ENCODE data around the gene KCNAB2. TPM values are rescaled to one million over a fixed set of nuclear protein-coding genes. Genes with fewer than 3 reads are reported as not detected.
"Not testable (repeated sequence)": the region's sequence is repeated elsewhere in the genome, so short reads cannot be mapped to it uniquely, and the experiment has no call there.

Gene KCNAB2
- total RNA-seq, 4 donors from 2014 or later = 10.9 to 12.6 (median 11.7) TPM

- Histone ChIP-seq H3K27me3 (no peaks in the 10 kb centered on the region), H3K27ac (no peak overlapping the region)
Observed at GRCh38 chr1:6073480-6074053, 27.9 kb downstream of the KCNAB2 start.

GRCh38 chr1:6074192-6074901, 28.7 kb downstream of the KCNAB2 start:
- Histone ChIP-seq H3K27ac (no peak overlapping the region), H3K9me3 (no peaks in the 10 kb centered on the region), H3K27me3 (no peaks in the 10 kb centered on the region), H3K36me3 (peaks cover 0 to 8% of the 10 kb centered on the region in 2 donors), H3K4me1 (no peaks in the 10 kb centered on the region), H3K4me3 (no peak overlapping the region)
- no peak for TF ChIP-seq POLR2AphosphoS5 (IDR thresholded peaks at IDR 0.05)
- no peak for TF ChIP-seq POLR2A (IDR thresholded peaks at IDR 0.05)
- no peak for TF ChIP-seq EP300 (IDR thresholded peaks at IDR 0.05)
- TF ChIP-seq CTCF (IDR thresholded peaks at IDR 0.05) = no peak
- no peak for ATAC-seq
- 98 to 99% methylated on average over 7 to 15 of the region's 21 CpGs for WGBS, 2 donors (ENCODE audit: low coverage in 1 of 2)

More at GRCh38 chr1:6073480-6074053, 27.9 kb downstream of the KCNAB2 start:
- 100% methylated on average over 1 of the region's 15 CpGs; no CpG with 5 or more reads in 1 of the 2 donors for WGBS, 2 donors (ENCODE audit: low coverage in 1 of 2)
- H3K4me1 ChIP-seq = no peaks in the 10 kb centered on the region
- no peak overlapping the region for H3K4me3 ChIP-seq
- H3K9me3 ChIP-seq = no peaks in the 10 kb centered on the region
- peaks cover 0 to 8% of the 10 kb centered on the region in 2 donors for H3K36me3 ChIP-seq
- ATAC-seq = no peak
- TF ChIP-seq POLR2A (IDR thresholded peaks at IDR 0.05) (no peak), CTCF (IDR thresholded peaks at IDR 0.05) (no peak), POLR2AphosphoS5 (IDR thresholded peaks at IDR 0.05) (no peak), EP300 (IDR thresholded peaks at IDR 0.05) (no peak)

GRCh38 chr1:6075748-6076147, 30.1 kb downstream of the KCNAB2 start:
- Histone ChIP-seq H3K4me3 (no peak overlapping the region), H3K9me3 (no peaks in the 10 kb centered on the region), H3K27ac (no peak overlapping the region), H3K4me1 (peaks cover 0 to 6% (median 0%) of the 10 kb centered on the region in 3 donors), H3K27me3 (no peaks in the 10 kb centered on the region), H3K36me3 (peaks cover 0 to 10% of the 10 kb centered on the region in 2 donors)
- WGBS, 2 donors (ENCODE audit: low coverage in 1 of 2) = 86 to 100% methylated on average over 1 of the region's 3 CpGs
- ATAC-seq = no peak
- TF ChIP-seq POLR2A (IDR thresholded peaks at IDR 0.05) (no peak), POLR2AphosphoS5 (IDR thresholded peaks at IDR 0.05) (no peak), EP300 (IDR thresholded peaks at IDR 0.05) (no peak), CTCF (IDR thresholded peaks at IDR 0.05) (no peak)

- H3K27me3 ChIP-seq, H3K27ac ChIP-seq, H3K4me3 ChIP-seq, ATAC-seq, H3K9me3 ChIP-seq: not testable (repeated sequence)
- 88% methylated on average over 6 of the region's 8 CpGs; no CpG with 5 or more reads in 1 of the 2 donors for WGBS, 2 donors (ENCODE audit: low coverage in 1 of 2)
- Histone ChIP-seq H3K4me1 (peaks cover 0 to 10% (median 0%) of the 10 kb centered on the region in 3 donors), H3K36me3 (peaks cover 0 to 14% of the 10 kb centered on the region in 2 donors)
Observed at GRCh38 chr1:6077061-6077460, 31.4 kb downstream of the KCNAB2 start.

GRCh38 chr1:6077506-6077905, 31.8 kb downstream of the KCNAB2 start:
- H3K27ac ChIP-seq = no peak overlapping the region
- H3K4me3 ChIP-seq = no peak overlapping the region
- H3K27me3 ChIP-seq = no peaks in the 10 kb centered on the region
- no peak for ATAC-seq
- no peaks in the 10 kb centered on the region for H3K9me3 ChIP-seq
- H3K36me3 ChIP-seq = peaks cover 0 to 14% of the 10 kb centered on the region in 2 donors
- WGBS, 2 donors (ENCODE audit: low coverage in 1 of 2) = no CpG with 5 or more reads among the region's 19 CpGs
- TF ChIP-seq EP300 (IDR thresholded peaks at IDR 0.05) (no peak), POLR2A (IDR thresholded peaks at IDR 0.05) (no peak), CTCF (IDR thresholded peaks at IDR 0.05) (no peak), POLR2AphosphoS5 (IDR thresholded peaks at IDR 0.05) (no peak)
- H3K4me1 ChIP-seq = peaks cover 0 to 14% (median 0%) of the 10 kb centered on the region in 3 donors
